D721Med (cell line): Measurements from ENCODE around the gene DCHS2.

Source experiments
- DNase-seq: peaks from one replicate; pipeline ENCODE4 v3.0.0; 2011; ENCODE audit warnings: low spot score; ENCODE audit not compliant: insufficient read length
- FAIRE-seq: peaks from 2 replicates; lab custom pipeline; 2011; peaks lifted over from hg19 to GRCh38; lab: Jason Lieb, UNC
- CTCF ChIP-seq: IDR thresholded peaks from 2 replicates; pipeline ENCODE4 v1.5.1; 2012; ENCODE audit warnings: mild to moderate bottlenecking, control low read depth; ENCODE audit not compliant: insufficient read depth; ENCODE audit errors: missing control alignments

The DCHS2 gene

GRCh38 chr4:154367659-154368058 lies 123.9 kb downstream of the DCHS2 start:
- FAIRE-seq, result no peak
- no peak for TF ChIP-seq CTCF

GRCh38 chr4:154366956-154367355 lies 124.6 kb downstream of the DCHS2 start:
- TF ChIP-seq CTCF, result no peak
- DNase-seq, result no peak
- FAIRE-seq, result no peak

More at GRCh38 chr4:154367659-154368058, 123.9 kb downstream of the DCHS2 start:
- DNase-seq, result no peak

- no peak for TF ChIP-seq CTCF
- FAIRE-seq (no peak), DNase-seq (no peak)
These were observed 127.3 kb downstream of the DCHS2 start for GRCh38 chr4:154364066-154364845.

- DNase-seq, result no peak
- TF ChIP-seq CTCF, result no peak
- FAIRE-seq, result no peak
These were observed 130.1 kb downstream of the DCHS2 start for GRCh38 chr4:154361450-154361849.

GRCh38 chr4:154360491-154360890 lies 131.1 kb downstream of the DCHS2 start:
- DNase-seq, result no peak
- FAIRE-seq, result peak; percentile 29
- TF ChIP-seq CTCF, result no peak

GRCh38 chr4:154354883-154355282 lies 136.7 kb downstream of the DCHS2 start:
- DNase-seq, result no peak
- no peak for FAIRE-seq
- TF ChIP-seq CTCF, result no peak

- DNase-seq, result no peak
- no peak for FAIRE-seq
- TF ChIP-seq CTCF, result peak; percentile 30
These were observed 141.8 kb downstream of the DCHS2 start for GRCh38 chr4:154349829-154350228.
